GM21360 (cell line): ENCODE results near the gene LMX1B.

Experiments used
- ATAC-seq: cut with Tn5 transposase; IDR thresholded peaks from one replicate; pipeline ENCODE4 v1.9.1; 2021; ENCODE audit warnings: mild to moderate bottlenecking, moderate library complexity; ENCODE audit not compliant: unreplicated experiment

The LMX1B gene

DNA sequence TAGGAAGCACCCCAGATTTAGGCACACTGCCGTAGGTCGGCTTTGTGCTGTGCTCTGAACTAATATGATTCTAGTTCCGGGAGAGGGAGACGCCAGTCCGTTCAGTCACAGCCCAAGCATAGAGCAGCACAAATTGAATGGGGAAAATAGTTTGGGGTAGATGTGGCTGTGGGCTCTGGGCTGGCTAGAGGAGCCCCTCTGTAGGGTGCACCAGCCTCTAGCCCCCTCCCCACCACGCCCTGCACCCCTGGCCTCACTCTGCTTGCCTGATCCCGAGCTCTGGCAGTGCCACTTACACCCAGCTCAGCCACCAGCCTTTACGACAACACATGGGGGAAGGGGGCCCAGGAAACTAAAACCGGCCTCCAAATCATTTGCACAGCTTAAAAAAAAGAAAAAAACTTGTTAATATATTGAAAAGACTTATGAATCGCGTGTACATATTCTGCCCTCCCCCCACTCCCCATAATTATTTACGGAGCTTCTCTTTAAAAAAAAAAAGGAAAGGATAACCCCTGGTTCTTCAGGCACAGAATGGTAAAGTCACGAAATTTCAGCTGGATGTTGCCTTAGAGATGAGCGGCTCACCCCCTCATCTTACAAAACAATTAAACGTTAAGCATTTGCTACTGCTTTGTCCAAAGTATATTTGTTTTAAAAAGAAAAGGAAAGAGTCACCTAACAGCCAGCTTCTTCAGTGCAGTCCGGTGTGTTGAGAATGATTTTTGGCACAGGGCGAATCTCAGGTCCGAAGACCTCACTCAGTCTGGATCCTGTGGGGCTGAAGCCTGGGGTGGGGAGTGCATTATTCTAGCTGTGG lies 3.5 kb downstream of the LMX1B start:
- ATAC-seq: no peak

DNA sequence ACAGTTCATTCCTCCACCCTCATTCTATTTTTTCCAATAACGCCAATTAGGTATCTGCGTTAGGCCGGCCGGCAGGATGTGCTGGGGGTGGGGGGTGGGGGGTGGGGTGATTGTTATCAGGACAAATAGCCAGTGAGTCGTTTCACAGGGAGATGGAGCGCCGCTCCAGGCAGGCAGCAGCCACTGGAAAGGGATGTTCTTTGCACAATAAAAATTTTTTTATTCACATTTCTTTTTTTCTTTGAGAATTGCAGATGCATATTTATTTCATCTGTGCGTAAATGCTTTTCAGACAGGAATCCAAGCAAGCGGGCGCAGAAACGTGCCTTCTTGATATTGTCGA lies 4.1 kb downstream of the LMX1B start:
- ATAC-seq: no peak

GRCh38 chr9:126618190-126618584 lies 4.5 kb downstream of the LMX1B start:
- ATAC-seq: no peak

- ATAC-seq: no peak
Observed at GRCh38 chr9:126618585-126619360, 5.0 kb downstream of the LMX1B start.

DNA sequence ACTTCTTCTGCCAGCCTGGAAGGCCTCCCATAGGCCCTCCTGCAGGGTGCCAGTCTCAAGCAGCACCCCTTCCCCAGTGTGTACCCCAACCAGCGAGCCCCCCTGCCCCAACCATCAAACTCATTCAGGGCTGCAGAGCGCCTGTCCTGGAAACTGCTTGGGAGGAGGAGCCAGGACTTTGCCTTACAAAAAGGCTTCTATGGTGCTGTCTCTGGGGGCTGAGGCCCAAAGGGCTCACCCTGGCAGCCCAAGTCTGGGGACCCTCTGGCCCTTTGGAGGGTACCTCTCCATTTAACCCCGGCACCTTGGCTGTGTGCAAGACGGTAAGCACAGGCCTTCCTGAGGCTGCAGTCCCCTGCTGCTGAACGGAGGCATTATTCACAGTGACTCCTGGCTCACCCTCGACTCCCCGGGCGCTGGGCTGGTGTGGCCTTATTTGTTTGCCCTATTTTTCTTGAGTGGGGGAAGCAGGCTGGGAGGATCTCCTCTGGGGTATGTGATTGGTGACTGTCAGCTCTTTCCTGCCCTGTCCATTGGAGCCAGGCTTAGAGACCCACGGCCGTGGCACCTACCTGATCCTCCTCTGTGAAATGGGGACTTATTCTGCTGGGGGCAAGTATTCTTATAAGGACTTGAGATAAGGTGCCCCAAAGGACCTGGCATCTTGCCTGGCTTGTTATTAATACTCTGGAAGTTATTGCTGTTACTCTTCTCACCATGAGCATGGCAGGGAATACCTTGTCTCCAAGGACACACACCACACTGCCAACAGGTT lies 5.8 kb downstream of the LMX1B start:
- no peak for ATAC-seq

GRCh38 chr9:126620478-126620877 lies 6.8 kb downstream of the LMX1B start:
- ATAC-seq: no peak

- no peak for ATAC-seq
Observed at GRCh38 chr9:126621061-126621918, 7.6 kb downstream of the LMX1B start.

GRCh38 chr9:126621919-126622735 lies 8.4 kb downstream of the LMX1B start:
- no peak for ATAC-seq

- no peak for ATAC-seq
Observed at GRCh38 chr9:126623314-126623666, 9.6 kb downstream of the LMX1B start.

GRCh38 chr9:126623667-126624478 lies 10.1 kb downstream of the LMX1B start:
- no peak for ATAC-seq

GRCh38 chr9:126624479-126624826 lies 10.7 kb downstream of the LMX1B start:
- ATAC-seq: no peak

GRCh38 chr9:126624912-126625311 lies 11.2 kb downstream of the LMX1B start:
- no peak for ATAC-seq

DNA sequence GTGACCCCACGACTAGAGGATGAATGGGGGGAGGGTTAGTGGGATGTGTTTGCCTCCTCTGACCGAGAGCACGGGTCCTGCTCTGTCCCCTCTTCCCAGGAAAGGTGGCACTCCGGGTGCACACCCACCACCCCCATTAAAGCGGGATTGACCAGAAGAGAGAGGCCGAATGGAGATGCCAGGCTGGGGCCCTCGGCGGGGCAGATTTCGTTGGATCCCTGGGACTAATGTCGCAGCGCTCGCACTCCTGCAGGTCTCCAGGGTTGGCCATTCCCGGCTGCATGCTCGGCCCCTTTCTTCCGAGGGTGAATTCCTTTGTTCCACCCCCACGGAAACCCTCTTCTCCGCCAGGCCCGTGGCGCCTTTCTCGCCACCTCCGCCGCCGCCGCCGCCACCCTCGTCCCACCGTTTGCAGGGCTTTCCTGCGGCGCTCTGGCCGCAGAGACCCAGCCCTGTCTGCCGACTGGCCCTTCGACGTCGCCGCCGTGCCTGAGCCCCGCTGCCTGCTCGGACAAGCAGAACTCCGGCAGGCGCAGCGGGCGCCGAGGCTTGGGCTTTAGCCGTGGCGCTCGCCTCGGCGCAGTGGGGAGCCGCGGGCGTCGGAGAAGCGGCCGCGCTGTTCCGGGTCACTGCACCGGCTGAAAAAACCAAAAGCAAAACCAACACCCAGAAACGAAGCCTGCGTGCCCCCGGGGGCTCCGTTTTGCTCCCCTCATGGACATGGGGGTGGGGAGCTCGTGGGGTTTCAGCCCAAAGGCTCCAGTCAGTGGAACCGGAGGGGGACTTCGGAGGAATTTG lies 11.8 kb downstream of the LMX1B start:
- no peak for ATAC-seq

DNA sequence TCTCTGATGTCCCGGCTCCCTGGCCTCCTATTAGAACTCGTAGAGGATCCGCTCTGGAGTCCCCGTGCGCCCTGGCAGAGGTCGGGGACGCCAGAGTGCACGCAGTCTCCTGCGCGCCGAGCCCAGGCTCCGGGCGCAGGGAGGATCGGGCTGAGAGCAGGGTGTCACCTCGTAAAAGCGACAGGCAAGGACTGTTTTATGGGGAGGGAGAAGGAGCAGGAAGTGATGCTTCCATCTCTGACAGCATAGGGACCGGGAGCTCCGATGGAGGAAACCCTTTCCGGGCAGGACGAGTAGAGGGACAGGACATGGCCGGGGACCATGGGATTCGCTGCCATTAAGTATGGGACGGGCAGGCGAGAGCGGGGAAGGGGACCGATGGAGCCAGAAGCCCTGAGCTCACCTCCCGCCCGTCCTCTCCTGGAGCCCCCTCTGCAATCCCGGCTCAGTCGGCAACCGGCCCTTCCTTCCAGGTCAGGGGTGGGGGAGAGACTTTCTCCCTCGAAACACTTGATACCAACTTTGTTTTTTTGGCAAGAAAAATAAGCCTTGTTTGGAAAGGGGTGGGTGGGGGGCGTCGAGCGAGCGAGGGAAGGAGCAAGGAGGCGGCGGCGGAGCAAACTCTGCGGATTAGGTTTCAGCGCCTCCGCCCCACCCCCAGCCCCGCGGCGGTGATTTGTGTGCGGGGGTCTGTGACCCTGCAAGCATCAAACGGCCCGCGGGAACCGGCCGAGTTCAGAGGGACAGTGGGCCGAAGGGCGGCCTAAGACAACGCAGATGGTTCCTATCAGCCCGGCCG lies 12.6 kb downstream of the LMX1B start:
- ATAC-seq: no peak

GRCh38 chr9:126626926-126627233 lies 13.2 kb downstream of the LMX1B start:
- ATAC-seq: no peak

DNA sequence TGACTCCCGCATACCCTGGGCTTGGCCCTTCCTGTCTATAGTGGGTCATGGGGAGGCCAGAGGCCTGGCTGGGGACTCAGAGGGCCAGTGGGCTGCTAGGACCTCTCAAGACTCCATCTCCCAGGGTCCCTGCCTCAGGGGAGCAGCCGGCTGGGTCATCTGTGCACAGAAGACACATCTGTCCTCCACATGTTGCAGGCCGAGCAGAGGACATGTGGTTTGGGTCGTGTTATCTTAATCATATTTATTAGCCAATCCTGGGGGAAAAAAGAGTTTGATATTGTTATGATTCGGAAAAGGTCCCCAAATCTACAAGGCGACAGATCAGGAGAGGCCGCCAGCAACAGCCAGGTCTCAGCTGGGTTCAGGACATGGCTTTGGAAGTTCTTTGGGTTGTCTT lies 14.4 kb downstream of the LMX1B start:
- ATAC-seq: no peak

GRCh38 chr9:126628969-126629674 lies 15.4 kb downstream of the LMX1B start:
- ATAC-seq: no peak
